ENCODE data around the gene UXS1. TPM values are rescaled to one million over a fixed set of nuclear protein-coding genes. Genes with fewer than 3 reads are reported as not detected.

The UXS1 gene
- total RNA-seq, 4 donors from 2014 or later = 37.0 to 86.6 (median 62.5) TPM

DNA sequence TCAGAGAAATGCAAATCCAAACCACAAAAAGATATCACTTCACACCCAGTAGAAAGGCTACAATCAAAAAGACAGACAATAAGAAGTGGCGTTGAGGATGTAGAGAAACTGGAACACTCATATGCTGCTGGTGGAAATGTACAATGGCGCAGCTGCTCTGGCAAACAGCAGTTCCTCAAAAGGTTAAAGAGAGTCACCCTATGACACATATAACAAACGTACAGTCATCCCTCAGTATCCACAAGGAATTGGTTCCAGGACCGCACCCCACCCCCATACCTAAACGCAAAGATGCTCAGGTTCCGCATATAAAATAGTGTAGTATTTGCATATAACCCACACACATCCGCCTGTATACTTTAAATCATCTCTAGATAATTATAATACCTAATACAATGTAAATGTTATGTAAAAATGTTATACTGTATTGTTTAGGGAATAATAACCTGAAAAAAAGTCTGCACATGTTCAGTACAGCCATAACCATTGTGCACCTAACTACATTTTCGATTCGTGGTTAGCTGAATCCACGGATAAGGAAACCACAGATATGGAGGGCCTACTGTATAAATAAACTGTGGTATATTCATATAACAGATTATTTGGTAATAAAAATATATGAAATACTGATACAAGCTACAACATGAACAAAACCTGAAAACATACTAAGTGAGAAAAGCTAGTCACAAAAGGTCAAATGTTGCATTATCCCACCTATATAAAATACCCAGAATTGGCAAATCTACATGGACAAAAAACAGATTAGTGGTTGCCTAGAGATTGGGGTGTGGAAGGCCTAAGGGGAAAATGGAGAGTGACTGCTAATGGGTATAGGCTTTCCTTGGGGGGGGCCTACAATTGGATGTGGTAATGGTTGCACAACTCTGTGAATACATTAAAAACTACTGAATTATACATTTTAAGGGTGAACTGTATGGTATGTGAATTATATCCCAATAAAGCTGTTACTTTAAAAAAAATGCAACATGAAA, 37.5 kb downstream of the UXS1 start:
- H3K27me3 ChIP-seq = no peaks in the 10 kb centered on the region
- 92 to 94% methylated on average over 10 of the region's 10 CpGs for WGBS, 2 donors (ENCODE audit: low coverage in 1 of 2)
- no peak overlapping the region for H3K27ac ChIP-seq
- H3K9me3 ChIP-seq = peaks cover 11 to 14% of the 10 kb centered on the region in 2 donors
- no peaks in the 10 kb centered on the region for H3K4me1 ChIP-seq
- peaks cover 0 to 14% (median 2%) of the 10 kb centered on the region in 4 donors for H3K36me3 ChIP-seq
- TF ChIP-seq, protein P1, sequence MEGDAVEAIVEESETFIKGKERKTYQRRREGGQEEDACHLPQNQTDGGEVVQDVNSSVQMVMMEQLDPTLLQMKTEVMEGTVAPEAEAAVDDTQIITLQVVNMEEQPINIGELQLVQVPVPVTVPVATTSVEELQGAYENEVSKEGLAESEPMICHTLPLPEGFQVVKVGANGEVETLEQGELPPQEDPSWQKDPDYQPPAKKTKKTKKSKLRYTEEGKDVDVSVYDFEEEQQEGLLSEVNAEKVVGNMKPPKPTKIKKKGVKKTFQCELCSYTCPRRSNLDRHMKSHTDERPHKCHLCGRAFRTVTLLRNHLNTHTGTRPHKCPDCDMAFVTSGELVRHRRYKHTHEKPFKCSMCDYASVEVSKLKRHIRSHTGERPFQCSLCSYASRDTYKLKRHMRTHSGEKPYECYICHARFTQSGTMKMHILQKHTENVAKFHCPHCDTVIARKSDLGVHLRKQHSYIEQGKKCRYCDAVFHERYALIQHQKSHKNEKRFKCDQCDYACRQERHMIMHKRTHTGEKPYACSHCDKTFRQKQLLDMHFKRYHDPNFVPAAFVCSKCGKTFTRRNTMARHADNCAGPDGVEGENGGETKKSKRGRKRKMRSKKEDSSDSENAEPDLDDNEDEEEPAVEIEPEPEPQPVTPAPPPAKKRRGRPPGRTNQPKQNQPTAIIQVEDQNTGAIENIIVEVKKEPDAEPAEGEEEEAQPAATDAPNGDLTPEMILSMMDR (IDR thresholded peaks at IDR 0.05) = no peak
- TF ChIP-seq POLR2A (IDR thresholded peaks at IDR 0.05) (no peak), POLR2AphosphoS5 (IDR thresholded peaks at IDR 0.05) (no peak), EP300 (IDR thresholded peaks at IDR 0.05; ENCODE audit: low read depth) (no peak)
- DNase-seq = no peak
- H3K4me3 ChIP-seq = no peak overlapping the region
- in situ Hi-C loops (cut with MboI; ENCODE audit: low pct_ligation_motif_present in 1 of 4, low pct_unique_long_range_greater_than_20kb in 1 of 4, low sequenced_read_pairs in 3 of 4) (no loop called here), intact Hi-C loops (cut with DNase I; ENCODE audit: low total_unique reads) (no loop called here)

- H3K27ac ChIP-seq = no peak overlapping the region
- in situ Hi-C loops (cut with MboI; ENCODE audit: low pct_ligation_motif_present in 1 of 4, low pct_unique_long_range_greater_than_20kb in 1 of 4, low sequenced_read_pairs in 3 of 4) = no loop called here
- TF ChIP-seq POLR2A (IDR thresholded peaks at IDR 0.05) (no peak), EP300 (IDR thresholded peaks at IDR 0.05; ENCODE audit: low read depth) (no peak), POLR2AphosphoS5 (IDR thresholded peaks at IDR 0.05) (no peak)
- TF ChIP-seq, protein P1 (IDR thresholded peaks at IDR 0.05) = no peak
- intact Hi-C loops (cut with DNase I; ENCODE audit: low total_unique reads) = no loop called here
- DNase-seq = no peak
- no peaks in the 10 kb centered on the region for H3K27me3 ChIP-seq
- H3K36me3 ChIP-seq = peaks cover 0 to 14% (median 2%) of the 10 kb centered on the region in 4 donors
- H3K4me3 ChIP-seq = no peak overlapping the region
- WGBS, 2 donors (ENCODE audit: low coverage in 1 of 2) = 86 to 100% methylated on average over 1 of the region's 1 CpG
- peaks cover 11 to 14% of the 10 kb centered on the region in 2 donors for H3K9me3 ChIP-seq
- H3K4me1 ChIP-seq = no peaks in the 10 kb centered on the region
These were observed 40.3 kb downstream of the UXS1 start for GRCh38 chr2:106153781-106154180.

DNA sequence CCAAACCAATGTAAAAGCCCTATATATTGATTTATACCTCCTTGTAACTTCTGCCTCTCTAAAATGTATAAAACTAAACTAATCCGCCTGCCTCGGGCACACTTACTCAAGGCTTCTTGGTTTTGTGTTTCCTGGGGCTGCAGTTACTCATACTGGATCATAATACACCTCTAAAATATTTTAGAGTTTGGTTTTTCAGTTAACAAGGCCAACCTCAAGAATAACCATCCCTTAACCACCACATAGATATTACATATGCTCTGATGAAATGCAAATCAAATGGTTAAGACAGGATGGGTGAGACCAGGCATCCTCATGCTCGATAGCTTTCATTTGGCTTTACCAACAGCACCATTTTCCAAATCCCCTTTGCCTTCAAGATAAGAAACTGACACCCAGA, 46.4 kb downstream of the UXS1 start:
- DNase-seq = no peak
- no peaks in the 10 kb centered on the region for H3K36me3 ChIP-seq
- no peaks in the 10 kb centered on the region for H3K9me3 ChIP-seq
- 80 to 93% methylated on average over 3 of the region's 3 CpGs for WGBS, 2 donors (ENCODE audit: low coverage in 1 of 2)
- H3K27ac ChIP-seq = no peak overlapping the region
- H3K27me3 ChIP-seq = no peaks in the 10 kb centered on the region
- in situ Hi-C loops (cut with MboI; ENCODE audit: low pct_ligation_motif_present in 1 of 4, low pct_unique_long_range_greater_than_20kb in 1 of 4, low sequenced_read_pairs in 3 of 4) = no loop called here
- no peaks in the 10 kb centered on the region for H3K4me1 ChIP-seq
- no peak overlapping the region for H3K4me3 ChIP-seq
- intact Hi-C loops (cut with DNase I; ENCODE audit: low total_unique reads) = no loop called here
- TF ChIP-seq, protein P1 (IDR thresholded peaks at IDR 0.05) = no peak
- TF ChIP-seq POLR2AphosphoS5 (IDR thresholded peaks at IDR 0.05) (no peak), POLR2A (IDR thresholded peaks at IDR 0.05) (no peak), EP300 (IDR thresholded peaks at IDR 0.05; ENCODE audit: low read depth) (no peak)

DNA sequence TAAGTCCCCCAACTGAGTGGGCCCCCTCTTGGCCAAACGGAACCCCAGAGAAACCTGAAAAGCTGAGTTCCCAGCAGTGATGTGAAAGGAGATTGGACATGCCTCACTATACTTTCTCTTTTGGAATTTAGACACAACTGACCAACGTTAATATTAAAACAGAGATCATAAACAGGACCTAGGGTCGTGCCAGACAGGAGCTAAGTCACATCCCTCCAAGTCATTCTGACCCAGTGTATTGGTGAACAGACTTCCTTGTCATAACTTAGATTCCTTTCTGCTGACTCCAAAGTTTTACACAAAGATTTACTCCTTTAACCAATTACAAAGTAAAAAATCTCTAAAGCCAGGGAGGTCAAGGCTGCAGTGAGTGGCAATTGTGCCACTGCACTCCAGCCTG, 46.9 kb downstream of the UXS1 start:
- in situ Hi-C loops (cut with MboI; ENCODE audit: low pct_ligation_motif_present in 1 of 4, low pct_unique_long_range_greater_than_20kb in 1 of 4, low sequenced_read_pairs in 3 of 4) = no loop called here
- no peaks in the 10 kb centered on the region for H3K36me3 ChIP-seq
- no peak overlapping the region for H3K27ac ChIP-seq
- intact Hi-C loops (cut with DNase I; ENCODE audit: low total_unique reads) = no loop called here
- DNase-seq = no peak
- H3K9me3 ChIP-seq = no peaks in the 10 kb centered on the region
- 58 to 63% methylated on average over 3 of the region's 3 CpGs for WGBS, 2 donors (ENCODE audit: low coverage in 1 of 2)
- no peaks in the 10 kb centered on the region for H3K27me3 ChIP-seq
- no peak for TF ChIP-seq EP300 (IDR thresholded peaks at IDR 0.05; ENCODE audit: low read depth)
- TF ChIP-seq, protein P1 (IDR thresholded peaks at IDR 0.05) = no peak
- no peak for TF ChIP-seq POLR2A (IDR thresholded peaks at IDR 0.05)
- no peak for TF ChIP-seq POLR2AphosphoS5 (IDR thresholded peaks at IDR 0.05)
- H3K4me3 ChIP-seq = no peak overlapping the region
- no peaks in the 10 kb centered on the region for H3K4me1 ChIP-seq

Measured in transverse colon (tissue), 4 donors.